ENCODE data around the gene CTNND2. TPM values are rescaled to one million over a fixed set of nuclear protein-coding genes. Genes with fewer than 3 reads are reported as not detected.

Gene CTNND2
- total RNA-seq, 4 donors from 2014 or later: 0.18 to 14.9 (median 0.47) TPM; not detected in 1

DNA sequence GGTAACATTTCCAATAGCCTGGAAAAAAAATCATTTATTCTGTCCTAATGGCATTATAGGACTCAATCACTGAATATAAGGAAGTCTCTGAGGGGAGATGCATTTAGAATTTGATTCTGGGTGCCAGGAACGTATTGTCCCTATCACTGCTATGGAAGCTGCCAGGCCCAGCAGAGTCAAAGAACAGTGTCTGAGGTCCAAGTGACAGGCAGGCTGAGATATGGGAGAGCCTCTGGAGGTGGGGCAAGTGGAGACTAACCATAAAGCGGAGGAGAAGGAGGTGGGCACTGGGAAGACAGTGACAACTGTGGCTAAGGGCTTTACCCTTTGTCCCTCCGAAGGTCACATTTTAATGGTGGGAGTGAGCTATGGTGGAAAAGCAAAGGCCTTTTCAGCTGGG is 505.5 kb downstream of the CTNND2 start:
- Histone ChIP-seq H3K27ac (no peak overlapping the region), H3K9me3 (no peaks in the 10 kb centered on the region), H3K36me3 (no peaks in the 10 kb centered on the region), H3K27me3 (no peaks in the 10 kb centered on the region), H3K4me3 (no peak overlapping the region), H3K4me1 (no peaks in the 10 kb centered on the region)
- no peak for DNase-seq
- TF ChIP-seq, protein P1, sequence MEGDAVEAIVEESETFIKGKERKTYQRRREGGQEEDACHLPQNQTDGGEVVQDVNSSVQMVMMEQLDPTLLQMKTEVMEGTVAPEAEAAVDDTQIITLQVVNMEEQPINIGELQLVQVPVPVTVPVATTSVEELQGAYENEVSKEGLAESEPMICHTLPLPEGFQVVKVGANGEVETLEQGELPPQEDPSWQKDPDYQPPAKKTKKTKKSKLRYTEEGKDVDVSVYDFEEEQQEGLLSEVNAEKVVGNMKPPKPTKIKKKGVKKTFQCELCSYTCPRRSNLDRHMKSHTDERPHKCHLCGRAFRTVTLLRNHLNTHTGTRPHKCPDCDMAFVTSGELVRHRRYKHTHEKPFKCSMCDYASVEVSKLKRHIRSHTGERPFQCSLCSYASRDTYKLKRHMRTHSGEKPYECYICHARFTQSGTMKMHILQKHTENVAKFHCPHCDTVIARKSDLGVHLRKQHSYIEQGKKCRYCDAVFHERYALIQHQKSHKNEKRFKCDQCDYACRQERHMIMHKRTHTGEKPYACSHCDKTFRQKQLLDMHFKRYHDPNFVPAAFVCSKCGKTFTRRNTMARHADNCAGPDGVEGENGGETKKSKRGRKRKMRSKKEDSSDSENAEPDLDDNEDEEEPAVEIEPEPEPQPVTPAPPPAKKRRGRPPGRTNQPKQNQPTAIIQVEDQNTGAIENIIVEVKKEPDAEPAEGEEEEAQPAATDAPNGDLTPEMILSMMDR (IDR thresholded peaks at IDR 0.05): no peak
- TF ChIP-seq POLR2A (IDR thresholded peaks at IDR 0.05): no peak

DNA sequence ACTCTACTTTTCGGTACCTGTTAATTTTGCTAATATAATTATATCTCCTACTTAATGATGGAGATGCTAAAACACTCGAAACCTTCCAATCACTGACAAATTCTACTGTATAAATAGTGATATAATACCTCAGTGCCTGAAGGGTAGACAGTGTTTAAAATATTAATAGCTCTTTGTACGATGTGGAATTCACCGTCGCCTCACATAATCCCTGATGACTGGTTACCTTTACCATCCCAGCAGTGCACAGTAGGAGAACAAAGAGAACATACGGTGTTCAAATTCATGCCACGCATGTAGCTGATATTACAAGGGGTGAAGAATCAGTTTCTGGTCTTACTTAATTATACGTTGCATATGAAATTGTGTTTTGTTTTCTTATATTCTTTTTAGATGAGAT is 506.7 kb downstream of the CTNND2 start:
- no peak for DNase-seq
- H3K27me3 ChIP-seq: no peaks in the 10 kb centered on the region
- no peaks in the 10 kb centered on the region for H3K4me1 ChIP-seq
- no peak overlapping the region for H3K27ac ChIP-seq
- no peaks in the 10 kb centered on the region for H3K9me3 ChIP-seq
- no peaks in the 10 kb centered on the region for H3K36me3 ChIP-seq
- no peak overlapping the region for H3K4me3 ChIP-seq
- TF ChIP-seq POLR2A (IDR thresholded peaks at IDR 0.05): no peak
- TF ChIP-seq, protein P1 (IDR thresholded peaks at IDR 0.05): no peak

DNA sequence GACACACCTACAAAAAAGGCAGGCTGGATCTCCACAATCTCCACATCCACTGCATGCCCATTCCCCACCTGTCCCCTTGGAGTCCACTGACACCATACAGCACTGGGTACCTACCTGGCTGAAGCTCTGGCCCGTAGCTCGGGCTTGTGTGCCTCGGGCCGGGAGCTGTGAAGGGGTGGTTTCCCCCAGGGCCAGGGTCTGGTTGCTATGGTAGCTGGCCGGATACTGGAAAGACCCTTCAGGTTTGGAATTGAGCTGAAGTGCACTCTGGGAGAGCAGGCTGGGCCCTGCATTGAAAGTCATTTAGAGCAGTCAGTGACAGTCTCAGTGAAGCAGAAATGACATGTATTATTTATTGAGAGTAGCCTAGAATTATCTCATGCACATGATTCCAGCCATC is 507.3 kb downstream of the CTNND2 start:
- no peaks in the 10 kb centered on the region for H3K27me3 ChIP-seq
- no peaks in the 10 kb centered on the region for H3K36me3 ChIP-seq
- H3K4me3 ChIP-seq: no peak overlapping the region
- TF ChIP-seq, protein P1 (IDR thresholded peaks at IDR 0.05): no peak
- TF ChIP-seq POLR2A (IDR thresholded peaks at IDR 0.05): no peak
- DNase-seq: no peak
- H3K27ac ChIP-seq: no peak overlapping the region
- no peaks in the 10 kb centered on the region for H3K9me3 ChIP-seq
- no peaks in the 10 kb centered on the region for H3K4me1 ChIP-seq

DNA sequence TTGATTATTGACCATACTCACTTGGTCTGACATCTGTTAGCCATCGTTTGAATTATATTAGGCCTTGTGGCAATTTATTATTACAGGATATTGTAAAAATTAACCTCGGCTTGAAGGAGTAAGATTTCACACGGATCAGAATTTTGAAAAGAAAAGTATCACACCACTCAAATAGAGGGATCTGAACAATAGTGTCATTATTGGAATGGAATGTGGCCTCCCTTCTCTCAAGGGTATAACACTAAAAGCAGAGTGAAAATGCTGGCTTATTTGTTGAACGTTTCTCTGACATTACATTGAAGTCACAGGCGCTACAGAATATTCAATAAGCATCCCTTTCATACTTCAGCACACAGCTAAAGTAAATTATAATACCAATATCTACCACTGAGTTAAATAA is 509.3 kb downstream of the CTNND2 start:
- Histone ChIP-seq H3K4me3 (no peak overlapping the region), H3K9me3 (no peaks in the 10 kb centered on the region), H3K27me3 (no peaks in the 10 kb centered on the region), H3K36me3 (no peaks in the 10 kb centered on the region), H3K4me1 (no peaks in the 10 kb centered on the region), H3K27ac (no peak overlapping the region)
- DNase-seq: no peak
- TF ChIP-seq POLR2A (IDR thresholded peaks at IDR 0.05): no peak
- TF ChIP-seq, protein P1 (IDR thresholded peaks at IDR 0.05): no peak

DNA sequence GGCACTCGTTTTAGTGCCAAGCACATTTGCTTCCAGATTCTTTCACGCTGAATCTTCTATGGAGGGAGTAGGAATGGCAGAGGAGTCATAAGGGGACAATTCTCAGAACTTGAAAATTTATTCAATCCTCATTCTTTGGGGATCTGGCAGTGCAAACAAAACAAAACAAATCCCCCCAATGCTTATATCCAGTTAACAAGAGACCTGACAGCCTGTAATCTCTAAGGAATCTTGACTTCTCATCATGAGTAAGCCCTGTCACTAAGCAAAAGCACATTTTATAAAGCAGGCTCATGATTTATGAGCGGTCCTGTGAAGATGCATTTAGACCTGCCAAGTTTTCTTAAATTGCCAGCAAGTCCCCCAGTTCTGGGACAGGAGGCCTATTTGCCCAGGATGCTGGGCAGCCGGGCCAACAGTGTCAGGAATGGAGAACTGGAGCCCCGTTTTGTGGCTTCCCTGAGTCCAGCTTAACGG is 513.9 kb downstream of the CTNND2 start:
- TF ChIP-seq, protein P1 (IDR thresholded peaks at IDR 0.05): no peak
- no peak for TF ChIP-seq POLR2A (IDR thresholded peaks at IDR 0.05)
- H3K4me1 ChIP-seq: peaks cover 0 to 2% (median 0%) of the 10 kb centered on the region in 4 donors
- no peaks in the 10 kb centered on the region for H3K9me3 ChIP-seq
- no peaks in the 10 kb centered on the region for H3K36me3 ChIP-seq
- DNase-seq: no peak
- no peak overlapping the region for H3K4me3 ChIP-seq
- no peak overlapping the region for H3K27ac ChIP-seq
- H3K27me3 ChIP-seq: no peaks in the 10 kb centered on the region

DNA sequence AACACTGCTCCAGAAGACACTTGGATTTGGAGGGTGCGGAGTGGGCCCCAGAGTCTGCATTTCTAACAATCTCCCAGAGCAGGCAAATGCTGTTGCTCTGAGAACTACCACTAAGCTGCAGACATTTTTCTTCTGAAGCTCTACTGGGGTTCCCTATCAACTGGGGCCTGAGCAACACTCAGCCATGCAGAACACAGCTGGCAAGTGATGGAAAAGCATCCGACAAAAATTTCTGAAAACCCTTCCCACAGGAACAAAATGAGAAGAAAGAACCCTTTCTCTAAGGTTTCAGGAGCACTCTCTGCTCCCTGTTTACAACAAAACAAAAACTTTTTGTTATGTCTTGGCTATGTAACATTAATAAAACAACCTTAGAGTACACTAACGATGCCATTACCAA is 516.9 kb downstream of the CTNND2 start:
- Histone ChIP-seq H3K9me3 (peaks cover 0 to 3% (median 0%) of the 10 kb centered on the region in 4 donors), H3K27ac (no peak overlapping the region), H3K4me1 (peaks cover 0 to 5% (median 0%) of the 10 kb centered on the region in 4 donors), H3K4me3 (no peak overlapping the region), H3K27me3 (no peaks in the 10 kb centered on the region), H3K36me3 (no peaks in the 10 kb centered on the region)
- no peak for TF ChIP-seq POLR2A (IDR thresholded peaks at IDR 0.05)
- TF ChIP-seq, protein P1 (IDR thresholded peaks at IDR 0.05): no peak
- DNase-seq: no peak

All from Peyer's patch (tissue), 4 donors.